GM19395 (cell line): Measurements from ENCODE around the gene CHM.
"Not testable (repeated sequence)": the region's sequence is repeated elsewhere in the genome, so short reads cannot be mapped to it uniquely, and the experiment has no call there.

ENCODE experiments used
- ATAC-seq: cut with Tn5 transposase; IDR thresholded peaks from one replicate; pipeline ENCODE4 v1.9.1; 2021; ENCODE audit warnings: mild to moderate bottlenecking, moderate library complexity; ENCODE audit not compliant: unreplicated experiment

Gene CHM

DNA sequence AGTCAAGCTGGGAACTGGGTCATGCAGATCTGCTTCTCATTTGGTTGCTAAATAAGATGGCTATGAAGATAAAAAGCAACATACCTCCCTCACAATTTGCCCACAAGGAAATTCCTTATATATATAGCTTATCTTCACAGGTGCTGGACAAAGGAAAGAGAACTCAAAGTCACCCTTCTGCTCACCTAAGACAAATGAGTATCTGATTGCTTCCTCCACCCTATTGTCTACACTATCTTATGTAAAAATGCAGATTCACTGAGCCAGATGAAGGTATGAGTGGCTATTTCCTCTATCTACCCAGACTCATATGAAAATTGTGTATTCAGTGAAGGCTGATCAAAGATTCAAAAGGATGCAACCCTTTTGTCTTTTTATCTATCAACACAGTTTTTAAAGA, 50.8 kb downstream of the CHM start:
- no peak for ATAC-seq

DNA sequence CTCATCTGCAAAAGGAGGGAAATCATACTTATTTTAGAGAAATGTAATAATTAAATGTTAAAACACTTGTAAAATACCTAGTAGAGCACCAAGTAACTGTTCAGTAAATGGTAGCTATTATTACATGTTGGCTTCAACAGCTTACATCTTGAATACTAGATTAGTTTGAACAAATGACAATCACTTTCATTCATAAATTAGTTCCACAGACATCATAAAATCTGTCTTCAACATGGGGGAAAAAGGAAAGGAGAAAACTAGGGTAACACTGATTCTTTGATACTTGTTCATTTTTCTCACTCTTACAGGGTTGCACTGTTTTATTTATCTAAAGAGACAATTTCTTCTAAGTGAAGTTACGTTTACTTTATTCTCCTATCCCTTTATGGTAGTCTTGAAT, 51.7 kb downstream of the CHM start:
- no peak for ATAC-seq

DNA sequence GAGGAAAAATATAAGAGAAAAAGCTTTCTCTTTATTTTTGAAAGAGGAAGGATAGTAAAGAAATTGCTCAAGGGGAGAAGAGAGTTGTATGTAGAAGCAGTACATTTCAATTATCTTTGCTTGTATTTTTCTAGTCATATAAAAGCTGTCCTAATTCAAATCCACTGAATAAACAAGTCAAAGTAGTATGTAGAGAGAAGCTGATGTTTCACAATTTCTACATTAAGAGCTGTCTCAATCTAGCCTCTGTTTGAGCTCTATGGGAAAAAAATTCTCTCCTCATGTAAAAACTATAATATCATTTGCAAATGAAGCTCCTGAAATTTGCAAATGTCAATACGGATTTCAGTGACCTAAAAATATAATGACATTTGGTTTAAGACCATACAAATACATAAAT, 52.6 kb downstream of the CHM start:
- ATAC-seq: no peak

DNA sequence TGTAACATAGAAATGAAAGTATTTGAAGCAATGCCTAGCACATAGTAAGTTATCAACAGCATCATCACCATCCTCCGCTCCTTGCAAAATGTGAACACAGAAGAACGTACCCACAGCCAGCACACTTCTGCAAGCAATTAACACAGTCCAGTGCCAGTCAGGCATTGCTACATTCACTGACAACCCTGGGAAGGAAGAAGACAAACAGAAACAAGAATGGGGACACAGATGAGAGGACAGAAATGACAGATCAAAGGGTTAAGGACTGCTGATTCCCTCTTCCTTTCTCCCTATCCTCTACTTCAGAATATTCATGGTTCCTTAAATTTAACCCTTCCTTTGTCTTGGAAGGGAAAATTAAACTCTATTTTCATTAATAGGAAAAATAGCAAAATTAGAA, 53.1 kb downstream of the CHM start:
- ATAC-seq: no peak

DNA sequence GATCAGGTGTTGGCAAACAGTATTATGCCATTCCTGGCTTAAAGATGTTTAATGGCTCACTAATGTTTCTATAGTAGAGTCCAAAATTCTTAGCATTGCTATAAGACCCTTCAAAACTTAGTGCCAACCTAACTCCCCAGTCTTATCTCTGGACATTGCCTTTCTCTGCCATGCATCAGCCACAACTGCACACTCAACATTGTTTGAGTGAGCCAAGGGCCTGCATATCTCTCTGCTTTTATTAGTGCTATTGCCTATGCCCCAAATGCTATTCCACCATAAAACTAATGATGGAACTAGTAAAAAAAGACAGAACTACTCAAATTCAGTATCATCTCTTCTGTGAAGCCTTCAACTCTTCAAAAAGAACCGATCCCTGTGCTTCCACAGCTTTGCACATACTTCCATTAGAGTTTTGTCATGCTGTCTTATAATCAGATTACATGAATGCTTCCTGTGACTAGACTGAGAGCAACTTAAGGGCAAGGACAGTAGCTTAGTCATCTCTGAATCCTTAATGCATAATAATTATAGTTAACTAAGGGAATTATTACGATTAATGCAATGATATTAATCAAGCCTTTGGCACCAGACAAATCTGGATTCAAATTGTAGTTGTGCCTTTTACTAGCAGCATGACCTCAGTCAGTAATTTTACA, 53.7 kb downstream of the CHM start:
- ATAC-seq: no peak

DNA sequence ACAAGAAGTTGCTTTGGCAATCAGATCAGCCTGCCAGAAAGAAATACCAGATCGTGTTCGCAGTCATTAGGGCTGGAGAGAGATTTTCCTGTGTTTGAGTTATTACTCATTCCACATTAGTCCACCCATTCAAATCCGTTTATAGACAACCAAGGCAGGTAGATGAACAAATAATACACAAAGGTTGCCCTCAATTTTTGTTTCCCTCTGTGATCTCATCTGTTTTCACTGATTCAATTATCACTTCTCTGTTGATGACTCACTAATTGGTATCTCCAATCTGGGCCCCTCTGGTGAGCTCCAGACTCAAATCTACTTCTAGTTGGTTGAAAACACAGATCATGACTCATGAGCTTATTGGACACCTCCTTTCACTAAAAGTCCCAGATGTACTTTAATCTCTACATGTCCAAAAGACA, 54.5 kb downstream of the CHM start:
- no peak for ATAC-seq

DNA sequence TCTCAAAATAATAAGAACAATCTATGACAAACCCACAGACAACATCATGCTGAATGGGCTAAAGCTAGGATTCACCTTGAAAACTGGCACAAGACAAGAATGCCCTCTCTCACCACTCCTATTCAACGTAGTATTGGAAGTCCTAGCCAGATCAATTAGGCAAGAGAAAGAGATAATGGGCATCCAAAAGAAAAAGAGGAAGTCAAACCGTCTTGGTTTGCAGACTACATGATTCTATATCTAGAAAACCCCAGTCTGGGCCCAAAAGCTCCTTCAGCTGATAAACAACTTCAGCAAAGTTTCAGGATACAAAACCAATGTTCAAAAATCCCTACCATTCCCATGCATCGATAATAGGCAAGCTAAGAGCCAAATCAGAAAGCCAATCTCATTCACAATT, 59.0 kb downstream of the CHM start:
- no peak for ATAC-seq

DNA sequence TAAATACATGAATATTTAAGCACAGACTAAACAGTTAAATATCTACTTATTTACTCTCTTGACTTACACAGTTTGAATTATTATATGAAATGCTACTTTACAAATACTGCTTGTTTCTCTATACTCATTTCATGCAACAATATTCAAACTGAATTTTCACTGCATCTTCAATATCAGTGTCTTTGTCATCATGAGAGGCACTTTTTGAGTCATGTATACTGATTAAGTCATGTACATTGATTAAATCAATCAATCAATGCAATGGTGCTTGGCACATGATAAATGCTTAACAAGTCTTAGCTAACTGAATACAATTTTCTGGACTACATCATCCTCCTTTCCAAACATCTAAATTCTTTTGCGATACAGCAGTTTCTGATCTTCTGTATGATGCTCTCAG, 67.1 kb downstream of the CHM start:
- ATAC-seq: no peak

DNA sequence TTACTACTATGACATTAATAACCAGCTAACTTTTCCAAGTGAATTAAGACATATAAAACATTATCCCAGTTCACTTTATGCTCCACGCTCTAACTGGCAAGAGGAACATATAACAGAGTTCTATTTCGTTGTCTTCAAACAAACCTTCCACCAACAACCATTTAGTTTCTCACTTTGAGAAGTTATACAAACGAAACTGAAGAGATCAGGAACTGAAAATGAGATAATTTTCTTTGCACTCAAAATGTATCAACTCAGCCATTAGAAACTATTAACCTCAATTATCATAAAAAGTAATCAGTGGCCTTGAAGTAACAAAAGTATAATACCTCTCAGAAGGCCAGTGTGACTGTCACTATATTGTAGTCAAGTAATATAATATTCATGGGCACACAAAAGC, 70.1 kb downstream of the CHM start:
- ATAC-seq: peak; percentile 95

DNA sequence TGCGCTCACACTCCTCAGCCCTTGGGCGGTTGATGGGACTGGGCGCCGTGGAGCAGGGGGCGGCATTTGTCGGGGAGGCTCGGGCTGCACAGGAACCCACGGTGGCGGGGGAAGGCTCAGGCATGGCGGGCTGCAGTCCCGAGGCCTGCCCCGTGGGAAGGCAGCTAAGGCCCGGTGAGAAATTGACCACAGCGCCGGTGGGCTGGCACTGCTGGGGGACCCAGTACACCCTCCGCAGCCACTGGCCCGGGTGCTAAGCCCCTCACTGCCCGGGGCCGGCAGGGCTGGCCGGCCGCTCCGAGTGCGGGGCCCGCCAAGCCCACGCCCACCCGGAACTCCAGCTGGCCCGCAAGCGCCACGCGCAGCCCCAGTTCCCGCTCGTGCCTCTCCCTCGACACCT, 75.0 kb downstream of the CHM start:
- ATAC-seq: not testable (repeated sequence)

DNA sequence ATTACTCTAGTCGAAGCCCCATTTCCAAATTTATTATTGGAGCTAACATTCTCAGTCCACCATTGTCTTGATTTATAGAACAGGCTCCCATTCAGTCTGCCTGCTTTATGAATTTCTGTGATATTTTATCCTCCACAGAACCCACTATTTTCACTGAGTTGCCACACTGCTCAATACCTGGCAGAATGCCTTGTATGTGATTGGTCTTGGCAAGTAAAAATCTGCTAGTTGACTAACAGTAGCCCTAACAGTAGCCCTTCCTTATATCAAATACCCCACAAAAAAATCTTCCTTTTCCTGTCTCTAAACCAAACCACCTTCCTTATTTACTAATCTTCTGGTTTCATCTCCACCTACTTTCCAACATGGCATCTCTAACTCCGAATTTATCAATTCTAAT, 82.6 kb downstream of the CHM start:
- no peak for ATAC-seq

DNA sequence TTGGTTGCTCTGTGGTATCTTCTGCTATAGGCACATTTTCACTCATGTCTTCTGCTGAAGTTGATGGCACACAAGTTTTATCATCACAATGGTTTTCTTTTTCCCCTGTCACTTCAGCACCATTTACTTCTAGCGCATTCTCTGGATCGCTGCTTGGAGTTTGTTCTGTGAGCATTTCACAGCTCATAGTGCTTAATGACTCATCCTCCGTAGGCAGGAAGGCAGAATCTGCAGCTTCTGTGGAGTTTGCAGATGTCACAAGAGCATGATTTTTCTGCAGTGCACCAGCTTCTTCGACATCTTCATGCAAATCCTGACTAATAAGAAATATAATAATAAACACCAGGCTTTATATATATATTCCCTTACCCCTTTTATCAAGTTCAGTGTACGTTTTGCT, 83.6 kb downstream of the CHM start:
- ATAC-seq: no peak

DNA sequence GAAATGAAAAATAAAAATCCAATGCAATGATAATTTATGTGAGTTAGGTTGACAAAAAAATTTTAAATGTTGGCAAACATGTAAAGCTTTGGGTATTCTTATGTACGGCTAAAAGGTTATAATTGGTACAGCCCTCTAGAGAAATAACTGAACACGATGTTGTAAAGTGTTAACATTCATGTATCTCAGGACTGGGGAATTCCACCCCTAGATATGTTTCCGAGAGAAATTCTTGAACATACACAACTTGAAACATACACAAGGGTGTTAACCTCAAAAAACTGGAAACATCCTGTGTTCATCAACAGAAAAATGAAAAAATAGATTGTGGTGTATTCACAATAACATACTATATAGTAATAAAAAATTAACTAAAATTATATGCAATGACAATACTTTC, 91.8 kb downstream of the CHM start:
- no peak for ATAC-seq

DNA sequence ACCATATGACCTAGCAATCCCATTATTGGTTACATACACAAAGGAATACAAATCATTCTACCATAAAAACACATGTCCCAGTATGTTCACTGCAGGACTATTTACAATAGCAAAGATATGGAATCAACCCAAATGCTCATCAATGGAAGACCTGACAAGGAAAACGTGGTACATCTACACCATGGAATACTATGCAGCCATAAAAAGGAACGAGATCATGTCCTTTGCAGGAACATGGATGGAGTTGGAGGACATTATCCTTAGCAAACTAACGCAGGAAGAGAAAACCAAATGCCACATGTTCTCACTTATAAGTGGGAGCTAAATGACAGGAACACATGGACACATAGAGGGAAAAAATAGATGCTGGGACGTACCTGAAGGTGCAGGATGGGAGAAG, 102.6 kb downstream of the CHM start:
- ATAC-seq: not testable (repeated sequence)

DNA sequence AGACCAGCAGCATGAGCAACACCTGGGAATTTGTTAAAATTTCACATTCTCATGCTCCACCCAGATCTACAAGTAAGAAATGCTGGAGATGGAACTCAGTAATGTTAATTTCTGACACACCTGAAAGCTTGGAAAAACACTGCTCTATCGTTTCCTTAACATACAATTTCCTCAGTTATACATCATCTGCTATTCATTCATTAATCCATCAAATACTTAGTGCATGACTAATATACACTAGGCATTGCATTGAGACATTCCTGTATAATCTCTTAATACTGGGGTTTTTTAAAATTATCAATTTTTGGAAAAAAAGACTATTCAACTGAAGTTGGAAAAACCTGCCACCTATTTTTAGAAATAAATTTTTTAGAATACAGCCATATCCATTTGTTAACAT, 106.1 kb downstream of the CHM start:
- no peak for ATAC-seq

DNA sequence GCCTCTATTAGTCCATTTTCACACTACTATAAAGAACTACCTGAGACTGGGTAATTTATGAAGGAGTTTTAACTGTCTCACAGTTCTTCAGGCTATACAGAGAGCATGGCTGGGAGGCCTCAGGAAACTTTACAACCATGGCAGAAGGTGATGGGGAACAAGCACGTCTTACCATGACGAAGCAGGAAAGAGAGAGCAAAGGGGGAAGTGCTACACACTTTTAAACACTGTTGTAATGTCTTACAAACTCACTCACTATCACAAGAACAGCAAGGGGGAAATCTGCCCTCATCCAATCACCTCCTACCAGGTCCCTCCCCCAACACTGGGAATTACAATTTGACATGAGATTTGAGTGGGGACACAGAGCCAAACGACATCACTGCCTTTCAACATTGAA, 107.4 kb downstream of the CHM start:
- ATAC-seq: not testable (repeated sequence)

DNA sequence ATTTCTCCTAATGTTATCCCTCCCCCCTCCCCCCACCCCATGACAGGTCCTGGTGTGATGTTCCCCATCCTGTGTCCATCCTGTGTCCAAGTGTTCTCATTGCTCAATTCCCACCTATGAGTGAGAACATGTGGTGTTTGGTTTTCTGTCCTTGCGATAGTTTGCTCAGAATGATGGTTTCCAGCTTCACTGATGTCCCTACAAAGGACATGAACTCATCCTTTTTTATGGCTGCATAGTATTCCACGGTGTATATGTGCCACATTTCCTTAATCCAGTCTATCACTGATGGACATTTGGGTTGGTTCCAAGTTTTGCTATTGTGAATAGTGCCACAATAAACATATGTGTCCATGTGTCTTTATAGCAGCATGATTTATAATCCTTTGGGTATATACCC, 113.0 kb downstream of the CHM start:
- not testable (repeated sequence) for ATAC-seq

DNA sequence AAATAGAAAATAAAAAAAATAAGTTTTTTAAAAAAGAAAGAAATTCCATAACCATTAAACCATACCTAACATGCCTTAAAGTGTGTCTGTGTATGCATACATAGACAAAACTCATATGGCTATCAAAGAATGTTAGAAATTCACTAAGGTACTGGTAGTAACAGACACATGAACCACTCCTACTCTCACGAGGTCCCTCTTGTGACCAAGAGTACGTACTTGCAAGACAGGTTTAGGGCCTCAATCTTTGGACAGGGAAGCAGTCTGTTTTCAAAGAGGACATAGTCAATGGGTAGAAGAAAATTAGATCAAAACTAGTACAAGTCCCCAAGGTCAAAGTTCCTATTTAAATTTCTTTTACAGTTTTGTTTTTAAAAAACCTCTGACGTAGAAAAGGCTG, 117.3 kb downstream of the CHM start:
- ATAC-seq: no peak

DNA sequence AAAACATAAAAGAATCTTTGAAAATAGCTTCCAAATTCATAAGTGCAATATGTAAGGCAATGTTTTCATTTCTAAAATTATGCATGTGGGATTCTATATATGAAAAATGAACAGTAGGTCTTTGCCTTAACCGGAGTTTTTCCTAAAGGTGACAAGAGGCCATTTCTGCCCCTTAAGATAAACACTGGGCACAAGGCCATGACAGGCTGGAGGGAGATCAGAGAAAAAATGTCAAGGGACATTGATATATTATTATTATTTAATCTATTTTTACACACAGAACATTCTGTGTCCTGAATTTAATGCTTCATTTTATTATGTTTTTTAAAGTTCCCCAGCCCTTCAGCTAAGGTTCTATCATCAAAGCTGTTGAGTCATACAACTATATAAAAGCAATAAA, 118.8 kb downstream of the CHM start:
- no peak for ATAC-seq

DNA sequence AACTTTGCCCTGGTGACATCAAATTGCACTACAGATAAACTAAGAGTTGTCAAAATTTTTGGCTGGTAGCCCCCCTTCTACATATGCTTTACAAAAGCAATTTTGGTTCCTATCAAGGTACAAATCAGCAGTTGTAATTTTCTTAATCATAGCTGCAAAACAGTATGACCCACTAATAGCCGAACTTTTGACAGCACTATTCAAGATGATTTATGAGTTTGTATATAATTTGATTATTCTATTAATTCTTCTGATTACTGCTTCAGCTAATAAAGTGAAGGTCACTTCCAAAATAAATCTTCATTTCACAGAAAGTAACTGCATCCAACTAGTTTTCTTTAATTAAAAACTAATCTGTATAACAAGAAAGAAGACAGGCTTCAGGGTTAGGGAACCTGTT, 119.6 kb downstream of the CHM start:
- no peak for ATAC-seq

DNA sequence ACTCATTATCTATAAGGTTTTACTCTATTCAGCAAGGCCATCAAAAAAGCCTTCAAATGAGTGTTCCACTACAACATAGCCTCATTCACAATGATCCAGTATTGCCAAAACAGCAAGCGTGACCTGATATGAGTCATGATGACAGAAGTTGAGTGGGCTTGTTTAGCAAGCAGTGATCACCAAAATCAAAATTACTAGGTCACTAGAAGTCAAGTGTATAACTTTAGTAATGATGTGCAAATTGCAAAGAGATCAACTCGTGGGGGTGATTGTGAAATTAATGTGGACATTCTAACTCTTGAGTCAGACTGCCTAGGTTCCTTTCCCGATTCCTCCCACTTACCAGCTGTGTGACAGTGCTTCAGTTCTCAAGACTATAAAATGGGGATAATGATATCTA, 124.5 kb downstream of the CHM start:
- no peak for ATAC-seq

DNA sequence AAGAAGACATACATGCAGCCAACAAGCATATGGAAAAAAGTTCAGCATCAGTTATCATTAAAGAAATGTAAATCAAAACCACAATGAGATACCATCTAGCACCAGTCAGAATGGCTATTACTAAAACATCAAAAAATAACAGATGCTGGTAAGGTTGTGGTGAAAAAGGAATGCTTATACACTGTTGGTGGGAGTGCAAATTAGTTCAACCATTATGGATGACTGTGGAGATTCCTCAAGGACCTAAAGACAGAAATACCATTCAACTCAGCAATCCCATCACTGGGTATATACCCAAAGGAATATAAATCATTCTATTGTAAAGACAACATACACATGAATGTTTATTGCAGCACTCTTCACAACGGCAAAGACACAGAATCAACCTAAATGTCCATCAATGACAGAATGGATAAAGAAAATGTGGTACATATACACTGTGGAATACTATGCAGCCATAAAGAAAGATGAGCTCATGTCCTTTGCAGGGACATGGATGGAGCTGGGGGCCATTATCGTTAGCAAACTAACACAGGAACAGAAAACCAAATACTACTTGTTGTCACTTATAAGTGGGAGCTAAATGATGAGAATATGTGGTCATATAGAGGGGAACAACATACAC, 130.6 kb downstream of the CHM start:
- not testable (repeated sequence) for ATAC-seq

DNA sequence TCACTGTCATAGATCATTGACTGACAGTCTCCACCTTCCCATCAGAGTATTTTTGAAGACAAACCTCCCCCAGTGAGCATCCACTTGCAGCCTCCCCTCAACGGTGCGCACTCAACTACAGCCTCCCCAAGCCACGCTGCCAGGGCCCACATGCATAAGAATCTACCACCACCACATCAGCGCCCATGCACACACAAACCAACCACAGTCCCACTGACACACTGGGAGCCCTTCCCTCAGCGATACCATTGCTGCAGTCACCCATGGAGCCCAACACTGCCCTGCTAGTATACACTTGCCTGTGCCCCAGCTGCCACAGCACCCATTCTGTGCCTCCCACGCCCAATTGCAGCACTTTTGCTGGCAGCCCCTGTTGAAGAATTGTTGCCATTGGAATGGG, 132.9 kb downstream of the CHM start:
- no peak for ATAC-seq
